ENCODE results near the gene HAVCR2.

Gene HAVCR2

DNA sequence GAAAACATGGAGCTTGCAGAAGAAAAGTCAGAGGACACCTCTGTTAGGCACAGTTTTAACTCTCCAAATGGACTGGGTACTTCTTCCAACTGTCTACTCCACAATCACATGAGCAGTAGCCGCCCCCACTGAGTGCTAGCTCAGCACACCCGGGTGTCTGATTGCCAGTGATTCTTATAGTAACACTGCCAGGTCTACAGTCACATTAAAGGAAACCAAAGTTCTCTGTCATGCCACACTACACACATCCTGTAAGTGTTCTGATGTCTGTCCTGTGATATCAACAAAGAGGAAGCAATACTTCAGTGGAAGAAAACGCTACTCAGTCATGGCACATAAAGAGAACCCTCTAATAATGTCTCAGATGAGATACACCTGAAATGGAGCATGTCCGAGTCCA lies at the start of gene HAVCR2:
HAVCR2 (minus strand) TSS at position 69 of the 400 bp plus-strand sequence; CDS start at position 8, 61 bp downstream.
- no peak for DNase-seq

- no peak for DNase-seq
Measured at GRCh38 chr5:157157293-157157891, 48.5 kb upstream of the HAVCR2 start.

GRCh38 chr5:157155297-157155696 lies 46.5 kb upstream of the HAVCR2 start:
- DNase-seq, result no peak

- DNase-seq, result no peak
Measured at GRCh38 chr5:157150995-157151394, 42.2 kb upstream of the HAVCR2 start.

GRCh38 chr5:157148734-157149615 lies 40.1 kb upstream of the HAVCR2 start:
- DNase-seq, result peak; percentile 51

DNA sequence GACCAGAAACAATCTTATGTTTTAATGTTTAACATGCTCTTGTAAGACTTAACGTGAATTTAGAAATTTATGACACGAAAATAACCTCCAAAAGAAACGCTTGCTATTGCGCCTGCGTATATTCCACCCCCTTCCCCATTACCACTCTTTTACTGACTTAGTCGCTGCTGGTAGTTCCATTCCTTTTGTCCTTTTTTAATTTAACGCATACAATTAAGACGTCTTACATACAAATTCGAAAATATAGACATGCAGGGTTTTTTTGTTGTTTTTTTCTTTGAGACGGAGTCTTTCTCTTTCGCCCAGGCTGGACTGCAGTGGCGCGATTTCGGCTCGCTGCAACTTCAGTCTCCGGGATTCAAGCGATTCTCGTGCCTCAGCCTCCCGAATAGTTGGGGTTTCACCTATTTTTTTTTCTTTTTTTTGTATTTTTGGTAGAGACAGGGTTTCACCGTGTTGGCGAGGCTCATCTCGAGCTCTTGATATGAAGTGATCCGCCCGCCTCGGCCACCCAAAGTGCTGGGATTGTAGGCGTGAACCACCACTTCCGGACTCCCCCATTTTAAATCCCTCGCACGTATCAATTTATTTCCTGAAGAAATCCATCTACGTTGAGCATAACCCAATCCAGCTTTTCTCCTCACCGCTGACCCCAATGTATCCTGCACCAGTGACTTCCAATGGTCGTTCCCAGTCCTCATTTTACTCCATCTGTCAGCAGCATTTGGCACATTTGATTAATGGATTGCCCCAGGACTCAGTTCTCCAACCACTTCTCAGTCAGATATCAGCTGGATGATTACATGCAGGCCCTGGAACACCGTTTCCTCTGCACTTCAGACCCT lies 34.5 kb upstream of the HAVCR2 start:
- DNase-seq, result peak; percentile 80

DNA sequence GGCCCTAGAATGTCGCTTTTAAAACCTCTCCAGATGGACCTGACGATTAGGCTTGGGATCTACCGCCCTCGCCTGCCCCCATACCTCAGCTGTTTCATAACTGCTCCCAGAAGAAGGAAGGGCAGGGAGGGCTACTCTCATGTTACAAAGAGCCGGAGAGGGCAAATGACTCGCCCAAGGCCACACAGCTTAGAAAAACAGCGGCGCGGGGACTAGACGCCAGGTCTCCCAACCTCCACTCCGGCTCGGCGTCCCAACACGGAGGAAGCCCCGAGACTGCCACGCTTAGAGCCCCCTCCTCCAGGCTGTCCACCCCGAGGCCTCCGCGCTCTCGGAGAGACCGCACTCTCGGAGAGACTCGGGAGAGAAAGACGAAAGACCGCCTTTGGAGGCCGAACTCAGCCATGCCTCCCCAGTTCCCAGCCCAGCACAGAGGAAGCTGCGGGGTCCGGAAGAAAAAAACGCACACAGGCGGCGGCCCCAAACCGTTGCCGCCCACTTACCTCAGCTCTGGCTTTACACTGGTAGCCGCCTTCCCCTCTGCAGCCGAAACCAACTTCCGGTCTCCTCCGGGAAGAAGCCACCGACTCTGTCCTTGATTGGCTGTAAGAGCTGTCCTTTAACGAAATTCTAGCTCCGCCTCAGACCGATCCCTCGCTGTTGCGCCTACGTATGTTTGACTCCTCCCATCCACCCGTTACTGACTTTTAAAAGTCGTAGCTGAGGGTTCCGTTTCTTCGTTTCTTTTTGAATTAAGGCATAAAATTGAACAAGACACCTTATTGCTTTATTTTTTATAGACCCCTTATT lies 33.7 kb upstream of the HAVCR2 start, which contains the start of gene MED7:
MED7 (minus strand) TSS at position 549 of the 810 bp plus-strand sequence. CDS start 3,434 bp downstream, outside the sequence.
- peak; percentile 95 for DNase-seq

- DNase-seq, result no peak
Measured at GRCh38 chr5:157137691-157138090, 28.8 kb upstream of the HAVCR2 start.

DNA sequence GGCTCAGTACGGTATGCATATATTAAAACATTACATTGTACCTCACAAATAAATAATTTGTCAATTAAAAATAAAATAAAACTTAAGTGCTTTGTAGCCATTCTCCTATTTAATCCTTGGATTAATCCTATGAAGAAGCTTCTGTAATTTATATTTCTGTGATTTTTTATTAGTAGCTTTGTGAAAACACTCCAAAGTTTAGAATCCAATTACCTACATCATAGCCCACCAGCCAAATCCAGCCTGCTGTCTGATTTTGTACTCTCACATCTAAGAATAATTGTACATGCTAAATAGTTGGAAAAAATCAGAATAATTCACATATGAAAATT lies 23.4 kb upstream of the HAVCR2 start:
- no peak for DNase-seq

- peak; percentile 26 for DNase-seq
Measured at GRCh38 chr5:157130925-157131324, 22.1 kb upstream of the HAVCR2 start.

DNA sequence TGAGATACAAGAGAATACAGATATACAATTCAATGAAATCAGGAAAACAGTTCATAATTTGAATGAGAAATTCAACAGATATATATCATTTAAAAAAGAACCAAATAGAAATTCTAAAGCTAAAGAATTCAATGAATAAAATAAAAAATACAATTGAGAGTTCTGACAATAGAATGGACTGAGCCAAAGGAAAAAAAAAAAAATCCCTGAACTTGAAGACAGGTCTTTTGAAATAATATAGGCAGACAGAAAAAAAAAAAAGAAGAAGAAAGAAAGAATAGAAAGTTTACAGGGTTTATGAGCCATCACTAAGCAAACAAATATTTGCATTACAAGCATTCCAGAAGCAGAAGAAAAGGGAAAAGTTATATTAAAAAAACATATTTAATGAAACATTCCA lies 12.9 kb upstream of the HAVCR2 start:
- no peak for DNase-seq

DNA sequence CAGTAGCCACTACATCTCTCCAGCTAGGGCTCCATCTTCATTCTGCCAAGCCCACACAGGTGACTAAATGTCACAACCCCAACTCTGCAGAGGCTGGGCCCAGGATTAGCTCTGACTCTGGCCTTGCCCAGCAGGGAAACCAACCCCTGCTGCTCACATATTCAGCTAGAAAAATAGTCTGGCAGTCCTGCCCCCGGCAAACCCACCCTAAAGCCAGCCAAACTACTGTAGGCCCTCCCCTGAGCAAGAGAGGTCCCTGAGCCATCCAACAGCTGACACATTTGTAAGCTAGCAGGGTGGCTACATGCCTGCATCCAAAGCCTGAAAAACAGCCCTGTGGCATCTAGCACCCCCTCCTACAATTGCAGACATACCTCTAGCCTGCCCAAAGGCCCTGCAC lies 11.3 kb upstream of the HAVCR2 start:
- no peak for DNase-seq

DNA sequence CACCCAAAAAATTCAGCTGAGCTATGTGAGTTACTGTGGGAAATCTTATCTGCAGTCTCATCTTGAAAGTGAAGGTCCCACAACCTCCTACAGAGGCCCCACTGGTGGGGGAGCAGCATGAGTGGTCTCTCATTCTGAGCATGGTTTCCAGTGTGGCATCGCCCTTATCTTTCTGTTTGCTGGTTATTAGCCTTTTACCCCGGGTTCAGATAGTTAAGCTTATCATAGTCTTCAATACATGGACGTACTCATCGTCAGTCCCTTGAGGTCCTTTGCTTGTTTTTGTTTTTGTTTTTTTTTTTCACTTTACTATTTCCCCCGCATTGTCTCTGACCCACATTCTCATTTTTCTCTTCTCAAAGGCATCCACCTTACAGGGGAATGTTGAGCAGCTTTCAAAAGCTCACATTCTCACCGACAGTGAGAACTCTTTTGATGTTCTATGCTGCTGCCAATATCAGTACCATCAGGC lies 7.7 kb upstream of the HAVCR2 start:
- DNase-seq, result no peak

- DNase-seq, result no peak
Measured at GRCh38 chr5:157115502-157115901, 6.7 kb upstream of the HAVCR2 start.

- no peak for DNase-seq
Measured at GRCh38 chr5:157115012-157115411, 6.2 kb upstream of the HAVCR2 start.

- no peak for DNase-seq
Measured at GRCh38 chr5:157113002-157113401, 4.2 kb upstream of the HAVCR2 start.

DNA sequence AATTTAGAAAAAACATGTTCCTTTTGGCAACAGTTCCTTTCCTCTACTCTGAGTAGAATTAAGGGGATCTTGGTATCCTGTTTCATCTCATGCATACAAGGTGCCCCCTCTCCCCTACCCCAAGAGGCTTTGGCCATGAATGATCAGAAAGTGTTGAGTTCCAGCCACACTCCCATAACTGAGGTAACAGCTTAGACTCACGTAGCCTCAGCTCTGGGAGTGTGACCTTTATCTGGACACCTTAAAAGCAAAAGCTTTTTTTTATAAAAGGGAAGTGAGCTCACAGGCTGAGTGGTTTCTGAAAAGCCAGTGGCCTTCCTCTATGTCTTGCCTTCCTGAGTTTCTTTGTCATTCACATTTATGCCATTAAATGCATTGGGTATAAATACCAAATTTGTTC lies 900 bp upstream of the HAVCR2 start:
- no peak for DNase-seq

GRCh38 chr5:157107508-157107907 lies 1.3 kb downstream of the HAVCR2 start:
- DNase-seq, result no peak

DNA sequence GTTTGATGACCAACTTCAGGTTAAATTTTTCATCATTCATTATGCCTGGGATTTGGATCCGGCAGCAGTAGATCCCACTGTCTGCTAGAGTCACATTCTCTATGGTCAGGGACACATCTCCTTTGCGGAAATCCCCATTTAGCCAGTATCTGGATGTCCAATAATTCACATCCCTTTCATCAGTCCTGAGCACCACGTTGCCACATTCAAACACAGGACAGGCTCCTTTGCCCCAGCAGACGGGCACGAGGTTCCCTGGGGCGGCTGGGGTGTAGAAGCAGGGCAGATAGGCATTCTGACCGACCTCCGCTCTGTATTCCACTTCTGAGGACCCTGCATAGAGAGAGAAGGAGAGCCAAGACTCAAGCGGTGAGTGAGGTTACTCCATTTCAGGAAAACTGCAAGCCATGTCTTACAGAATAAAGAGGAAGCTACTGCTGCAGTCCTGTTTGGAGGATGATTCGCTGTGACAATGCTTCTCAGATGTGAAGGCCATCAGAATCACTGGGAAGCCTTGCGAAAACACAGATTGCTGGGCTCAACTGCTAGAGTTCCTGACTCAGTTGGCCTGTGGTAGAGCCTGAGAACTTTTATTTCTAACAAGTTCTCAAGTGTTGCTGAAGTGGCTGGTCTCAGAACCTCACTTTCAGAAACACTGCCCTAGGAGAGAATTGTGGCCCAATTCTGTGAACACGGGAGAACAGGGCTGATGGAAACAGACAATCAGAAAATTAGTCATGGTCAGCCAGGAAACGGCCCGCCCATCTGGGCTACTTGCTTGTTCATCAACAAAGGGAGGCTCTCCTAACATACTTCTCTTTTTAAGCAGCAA lies 2.0 kb downstream of the HAVCR2 start:
- DNase-seq, result no peak

DNA sequence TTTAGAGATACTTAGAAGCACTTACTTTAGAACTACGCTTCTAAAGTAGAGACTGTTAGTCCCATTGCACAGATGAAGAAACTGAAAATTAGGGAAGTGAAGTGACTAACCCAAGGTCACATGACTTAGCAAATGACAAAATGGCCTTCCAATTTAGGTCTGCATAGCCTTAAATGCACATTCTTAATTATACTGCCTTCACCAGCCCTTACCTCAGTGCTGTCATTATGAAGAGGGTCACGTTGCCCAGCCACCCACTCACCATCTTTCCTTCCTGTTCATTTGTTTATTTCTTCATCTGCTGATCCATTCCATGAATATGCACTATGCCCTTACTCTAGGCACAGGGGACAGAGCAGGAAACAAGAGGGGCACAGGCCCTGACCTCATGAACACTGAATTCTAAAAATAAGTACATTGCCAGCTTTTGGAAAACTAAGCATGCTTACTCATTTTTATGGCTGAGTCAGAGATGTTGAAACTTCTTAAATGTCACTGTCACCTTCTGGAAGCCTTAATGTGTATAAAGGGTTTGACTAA lies 8.6 kb downstream of the HAVCR2 start:
- DNase-seq, result no peak

GRCh38 chr5:157088342-157088990 lies 20.4 kb downstream of the HAVCR2 start:
- no peak for DNase-seq

Data from NCI-H2171 treated with DMSO at 0.1 percent for 48 hours (cell line).